Esophagus muscularis mucosa (tissue), 4 donors: Measurements from ENCODE around the gene DDX17.

Experiments used
- CTCF ChIP-seq, 3 experiments: fragments of 200-600 bp in 2 of 3; fragments of 450-650 bp in 1 of 3; sonication (generic) in 2 of 3; IDR thresholded peaks; one replicate each; pipeline ENCODE4 v1.5.1; 2017 to 2019; ENCODE audit warnings: antibody characterized with exemption in 3 of 3, mild to moderate bottlenecking in 2 of 3, moderate library complexity in 1 of 3
- EP300 ChIP-seq: sonication (generic); formaldehyde crosslinking; IDR thresholded peaks from one replicate; pipeline ENCODE4 v1.6.1; 2017; ENCODE audit warnings: antibody characterized with exemption
- POLR2AphosphoS5 ChIP-seq, 2 donors: sonication (generic); formaldehyde crosslinking; IDR thresholded peaks; one replicate each; pipeline ENCODE4 v1.6.1; 2017; ENCODE audit warnings: antibody characterized with exemption in 2 of 2

GRCh38 chr22:38444783-38445182 lies 61.3 kb downstream of the DDX17 start:
- no peak for TF ChIP-seq CTCF (IDR thresholded peaks at IDR 0.05)
- no peak for TF ChIP-seq POLR2AphosphoS5 (IDR thresholded peaks at IDR 0.05)
- TF ChIP-seq EP300 = no peak
